H1 (cell line): ENCODE data around the gene ATP11C. TPM values are rescaled to one million over a fixed set of nuclear protein-coding genes. Genes with fewer than 3 reads are reported as not detected.

Experiments used
- BRCA1 ChIP-seq: IDR thresholded peaks from 2 replicates; pipeline ENCODE4 v1.6.1; 2012; ENCODE audit warnings: low read depth, low read length, improper control_type of control experiment
- GABPA ChIP-seq: IDR thresholded peaks from 2 replicates; pipeline ENCODE4 v1.6.1; 2011; ENCODE audit warnings: mild to moderate bottlenecking, low read length, moderate library complexity, borderline replicate concordance; ENCODE audit not compliant: insufficient read depth
- HDAC2 ChIP-seq, 2 experiments: fragments of 300-600 bp in 1 of 2; sonication (generic) in 1 of 2; IDR thresholded peaks; 2 replicates each; pipeline ENCODE4 v1.6.1; 2011 to 2012; ENCODE audit warnings: low read depth in 2 of 2, low read length in 2 of 2, mild to moderate bottlenecking in 2 of 2, moderate library complexity in 2 of 2, borderline replicate concordance in 1 of 2, inconsistent platforms in 1 of 2
- JUN ChIP-seq: IDR thresholded peaks from 2 replicates; pipeline ENCODE4 v1.6.1; 2011; ENCODE audit warnings: low read depth, mild to moderate bottlenecking, improper control_type of control experiment, low read length
- SP1 ChIP-seq: IDR thresholded peaks from 2 replicates; pipeline ENCODE4 v1.6.1; 2011; ENCODE audit warnings: low read depth, low read length
- SP2 ChIP-seq: IDR thresholded peaks from 2 replicates; pipeline ENCODE4 v1.6.1; 2012; ENCODE audit warnings: mild to moderate bottlenecking, low read length, inconsistent platforms
- TCF12 ChIP-seq: IDR thresholded peaks from 2 replicates; pipeline ENCODE4 v1.6.1; 2011; ENCODE audit warnings: low read depth, mild to moderate bottlenecking, low read length
- ZNF274 ChIP-seq: IDR thresholded peaks from 2 replicates; pipeline ENCODE4 v1.7.0; 2012; ENCODE audit warnings: low read length, borderline replicate concordance; ENCODE audit errors: extremely low read depth
- polyA plus RNA-seq, 7 experiments: library from polyadenylated mRNA; depleted of rRNA in 3 of 7; stranded (reverse) in 5 of 7; unstranded in 2 of 7; fragments of >200 nt in 5 of 7; fragments of 200-250 nt in 2 of 7; gene quantifications; 1 replicate in 5 of 7; 2 replicates in 1 of 7; 4 replicates in 1 of 7; pipeline versions ENCODE4 v1.2.1 to v1.2.3, GENCODE V29; 2011 to 2013; ENCODE audit warnings: missing spikeins in 2 of 7, mixed read lengths in 2 of 7
- total RNA-seq: library from RNA; stranded (reverse); fragmentation: NEBNext Ultra II Directional; extraction: Animal tissue kit (Norgen Biotek cat#: 25700); gene quantifications from 2 replicates; pipeline ENCODE4 v1.2.1, GENCODE V29; 2021
- TF ChIP-seq, protein P1 (sequence below): fragments of 300-600 bp; sonication (generic); IDR thresholded peaks from 2 replicates; pipeline ENCODE4 v1.7.1; 2012; ENCODE audit warnings: low read length, moderate library complexity, mild to moderate bottlenecking, inconsistent platforms; ENCODE audit not compliant: insufficient replicate concordance

Gene ATP11C
- total and polyA plus RNA-seq, 2 of the 8 experiments (the other 6 are each of a cell fraction or from before 2014, with no cell fraction given): 14.7 to 52.1 TPM

DNA sequence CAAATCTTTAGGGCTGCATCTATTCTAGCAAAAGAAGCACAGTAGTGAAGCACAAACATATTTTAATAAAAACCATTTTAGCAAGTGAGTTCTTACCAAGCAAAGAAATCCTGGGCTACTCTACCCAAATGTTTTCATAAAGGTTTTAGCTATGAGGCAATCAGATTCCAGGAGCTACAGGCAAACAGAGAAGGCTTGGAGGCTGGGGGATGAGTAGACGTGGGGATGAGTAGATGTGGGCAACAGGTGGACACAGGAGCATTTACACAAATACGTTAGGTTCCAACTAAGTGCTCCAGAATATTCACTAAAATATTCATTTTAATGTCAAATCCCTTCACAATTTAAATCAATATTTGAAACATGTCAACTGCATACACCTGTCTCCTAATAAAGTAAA lies 34.5 kb downstream of the ATP11C start (continued):
- TF ChIP-seq, protein P1, sequence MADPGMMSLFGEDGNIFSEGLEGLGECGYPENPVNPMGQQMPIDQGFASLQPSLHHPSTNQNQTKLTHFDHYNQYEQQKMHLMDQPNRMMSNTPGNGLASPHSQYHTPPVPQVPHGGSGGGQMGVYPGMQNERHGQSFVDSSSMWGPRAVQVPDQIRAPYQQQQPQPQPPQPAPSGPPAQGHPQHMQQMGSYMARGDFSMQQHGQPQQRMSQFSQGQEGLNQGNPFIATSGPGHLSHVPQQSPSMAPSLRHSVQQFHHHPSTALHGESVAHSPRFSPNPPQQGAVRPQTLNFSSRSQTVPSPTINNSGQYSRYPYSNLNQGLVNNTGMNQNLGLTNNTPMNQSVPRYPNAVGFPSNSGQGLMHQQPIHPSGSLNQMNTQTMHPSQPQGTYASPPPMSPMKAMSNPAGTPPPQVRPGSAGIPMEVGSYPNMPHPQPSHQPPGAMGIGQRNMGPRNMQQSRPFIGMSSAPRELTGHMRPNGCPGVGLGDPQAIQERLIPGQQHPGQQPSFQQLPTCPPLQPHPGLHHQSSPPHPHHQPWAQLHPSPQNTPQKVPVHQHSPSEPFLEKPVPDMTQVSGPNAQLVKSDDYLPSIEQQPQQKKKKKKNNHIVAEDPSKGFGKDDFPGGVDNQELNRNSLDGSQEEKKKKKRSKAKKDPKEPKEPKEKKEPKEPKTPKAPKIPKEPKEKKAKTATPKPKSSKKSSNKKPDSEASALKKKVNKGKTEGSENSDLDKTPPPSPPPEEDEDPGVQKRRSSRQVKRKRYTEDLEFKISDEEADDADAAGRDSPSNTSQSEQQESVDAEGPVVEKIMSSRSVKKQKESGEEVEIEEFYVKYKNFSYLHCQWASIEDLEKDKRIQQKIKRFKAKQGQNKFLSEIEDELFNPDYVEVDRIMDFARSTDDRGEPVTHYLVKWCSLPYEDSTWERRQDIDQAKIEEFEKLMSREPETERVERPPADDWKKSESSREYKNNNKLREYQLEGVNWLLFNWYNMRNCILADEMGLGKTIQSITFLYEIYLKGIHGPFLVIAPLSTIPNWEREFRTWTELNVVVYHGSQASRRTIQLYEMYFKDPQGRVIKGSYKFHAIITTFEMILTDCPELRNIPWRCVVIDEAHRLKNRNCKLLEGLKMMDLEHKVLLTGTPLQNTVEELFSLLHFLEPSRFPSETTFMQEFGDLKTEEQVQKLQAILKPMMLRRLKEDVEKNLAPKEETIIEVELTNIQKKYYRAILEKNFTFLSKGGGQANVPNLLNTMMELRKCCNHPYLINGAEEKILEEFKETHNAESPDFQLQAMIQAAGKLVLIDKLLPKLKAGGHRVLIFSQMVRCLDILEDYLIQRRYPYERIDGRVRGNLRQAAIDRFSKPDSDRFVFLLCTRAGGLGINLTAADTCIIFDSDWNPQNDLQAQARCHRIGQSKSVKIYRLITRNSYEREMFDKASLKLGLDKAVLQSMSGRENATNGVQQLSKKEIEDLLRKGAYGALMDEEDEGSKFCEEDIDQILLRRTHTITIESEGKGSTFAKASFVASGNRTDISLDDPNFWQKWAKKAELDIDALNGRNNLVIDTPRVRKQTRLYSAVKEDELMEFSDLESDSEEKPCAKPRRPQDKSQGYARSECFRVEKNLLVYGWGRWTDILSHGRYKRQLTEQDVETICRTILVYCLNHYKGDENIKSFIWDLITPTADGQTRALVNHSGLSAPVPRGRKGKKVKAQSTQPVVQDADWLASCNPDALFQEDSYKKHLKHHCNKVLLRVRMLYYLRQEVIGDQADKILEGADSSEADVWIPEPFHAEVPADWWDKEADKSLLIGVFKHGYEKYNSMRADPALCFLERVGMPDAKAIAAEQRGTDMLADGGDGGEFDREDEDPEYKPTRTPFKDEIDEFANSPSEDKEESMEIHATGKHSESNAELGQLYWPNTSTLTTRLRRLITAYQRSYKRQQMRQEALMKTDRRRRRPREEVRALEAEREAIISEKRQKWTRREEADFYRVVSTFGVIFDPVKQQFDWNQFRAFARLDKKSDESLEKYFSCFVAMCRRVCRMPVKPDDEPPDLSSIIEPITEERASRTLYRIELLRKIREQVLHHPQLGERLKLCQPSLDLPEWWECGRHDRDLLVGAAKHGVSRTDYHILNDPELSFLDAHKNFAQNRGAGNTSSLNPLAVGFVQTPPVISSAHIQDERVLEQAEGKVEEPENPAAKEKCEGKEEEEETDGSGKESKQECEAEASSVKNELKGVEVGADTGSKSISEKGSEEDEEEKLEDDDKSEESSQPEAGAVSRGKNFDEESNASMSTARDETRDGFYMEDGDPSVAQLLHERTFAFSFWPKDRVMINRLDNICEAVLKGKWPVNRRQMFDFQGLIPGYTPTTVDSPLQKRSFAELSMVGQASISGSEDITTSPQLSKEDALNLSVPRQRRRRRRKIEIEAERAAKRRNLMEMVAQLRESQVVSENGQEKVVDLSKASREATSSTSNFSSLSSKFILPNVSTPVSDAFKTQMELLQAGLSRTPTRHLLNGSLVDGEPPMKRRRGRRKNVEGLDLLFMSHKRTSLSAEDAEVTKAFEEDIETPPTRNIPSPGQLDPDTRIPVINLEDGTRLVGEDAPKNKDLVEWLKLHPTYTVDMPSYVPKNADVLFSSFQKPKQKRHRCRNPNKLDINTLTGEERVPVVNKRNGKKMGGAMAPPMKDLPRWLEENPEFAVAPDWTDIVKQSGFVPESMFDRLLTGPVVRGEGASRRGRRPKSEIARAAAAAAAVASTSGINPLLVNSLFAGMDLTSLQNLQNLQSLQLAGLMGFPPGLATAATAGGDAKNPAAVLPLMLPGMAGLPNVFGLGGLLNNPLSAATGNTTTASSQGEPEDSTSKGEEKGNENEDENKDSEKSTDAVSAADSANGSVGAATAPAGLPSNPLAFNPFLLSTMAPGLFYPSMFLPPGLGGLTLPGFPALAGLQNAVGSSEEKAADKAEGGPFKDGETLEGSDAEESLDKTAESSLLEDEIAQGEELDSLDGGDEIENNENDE: no peak
- TF ChIP-seq JUN (no peak), BRCA1 (no peak), GABPA (no peak), SP2 (no peak), SP1 (no peak), TCF12 (no peak), ZNF274 (no peak), HDAC2 (IDR thresholded peaks at IDR 0.05; ENCODE audit: borderline replicate concordance in 1 of 2, low read depth in 2 of 2, low read length in 2 of 2) (no peak)
